A375 (cell line): ENCODE results near the gene STXBP5. TPM values are rescaled to one million over a fixed set of nuclear protein-coding genes. Genes with fewer than 3 reads are reported as not detected.

ENCODE experiments used
- small RNA-seq: library from RNA; depleted of rRNA; stranded (forward); fragments of <200 nt; gene quantifications from one replicate; pipeline ENCODE3, GENCODE V24; 2014
- total RNA-seq: library from RNA; depleted of rRNA; stranded (reverse); fragments of >200 nt; shearing (Covaris generic); gene quantifications from 2 replicates; pipeline ENCODE4 v1.2.3, GENCODE V29; 2014; rRNA removed

Gene STXBP5
- 4.3 and 5.8 TPM in 2 replicates for total RNA-seq

GRCh38 chr6:147204060-147204785 lies at the start of gene STXBP5:
Gene STXBP5, plus strand, starts transcription at chr6:147204417. Its CDS starts 116 bp downstream, at chr6:147204533.

Small RNA genes lying within 50 kb of the gene (small RNA-seq; reads per million reads assigned to genes)
- not detected for gene AL355365.1
